Nephron (organoid): Measurements from ENCODE around the gene TST.

Source experiments
- H3K27ac Mint-ChIP-seq, 3 experiments: 2 replicates each; pipeline ENCODE4 v1.8.0; 2020; ENCODE audit warnings: mixed read lengths in 3 of 3, mild to moderate bottlenecking in 2 of 3, moderate library complexity in 1 of 3
- H3K27me3 Mint-ChIP-seq: 2 replicates; pipeline ENCODE4 v1.8.0; 2021; ENCODE audit warnings: low read depth, mild to moderate bottlenecking, moderate library complexity, mixed read lengths
- H3K36me3 Mint-ChIP-seq: 2 replicates; pipeline ENCODE4 v1.8.0; 2020; ENCODE audit warnings: low read depth, mixed read lengths
- H3K4me1 Mint-ChIP-seq: 2 replicates; pipeline ENCODE4 v1.8.0; 2020; ENCODE audit warnings: mixed read lengths
- H3K4me3 Mint-ChIP-seq, 3 experiments: 2 replicates each; pipeline ENCODE4 v1.8.0; 2020; ENCODE audit warnings: mild to moderate bottlenecking in 3 of 3, mixed read lengths in 3 of 3, moderate library complexity in 2 of 3
- H3K9me3 Mint-ChIP-seq: 2 replicates; pipeline ENCODE4 v1.8.0; 2020; ENCODE audit warnings: mixed read lengths
- CTCF ChIP-seq, 3 experiments: fragments of 200-600 bp; sonication (generic); IDR thresholded peaks; one replicate each; pipeline ENCODE4 v1.5.0; 2021; ENCODE audit warnings: antibody characterized with exemption in 3 of 3; ENCODE audit not compliant: unreplicated experiment in 3 of 3

TST gene

GRCh38 chr22:37064553-37064952, 45.3 kb upstream of the TST start:
- no peak for TF ChIP-seq CTCF (IDR thresholded peaks at IDR 0.05; ENCODE audit: unreplicated experiment in 3 of 3)
- Mint-ChIP-seq H3K9me3 (no peaks in the 10 kb centered on the region), H3K36me3 (no peaks in the 10 kb centered on the region), H3K27ac (no peak overlapping the region), H3K4me1 (no peaks in the 10 kb centered on the region), H3K4me3 (no peak overlapping the region), H3K27me3 (peaks cover 23% of the 10 kb centered on the region)

DNA sequence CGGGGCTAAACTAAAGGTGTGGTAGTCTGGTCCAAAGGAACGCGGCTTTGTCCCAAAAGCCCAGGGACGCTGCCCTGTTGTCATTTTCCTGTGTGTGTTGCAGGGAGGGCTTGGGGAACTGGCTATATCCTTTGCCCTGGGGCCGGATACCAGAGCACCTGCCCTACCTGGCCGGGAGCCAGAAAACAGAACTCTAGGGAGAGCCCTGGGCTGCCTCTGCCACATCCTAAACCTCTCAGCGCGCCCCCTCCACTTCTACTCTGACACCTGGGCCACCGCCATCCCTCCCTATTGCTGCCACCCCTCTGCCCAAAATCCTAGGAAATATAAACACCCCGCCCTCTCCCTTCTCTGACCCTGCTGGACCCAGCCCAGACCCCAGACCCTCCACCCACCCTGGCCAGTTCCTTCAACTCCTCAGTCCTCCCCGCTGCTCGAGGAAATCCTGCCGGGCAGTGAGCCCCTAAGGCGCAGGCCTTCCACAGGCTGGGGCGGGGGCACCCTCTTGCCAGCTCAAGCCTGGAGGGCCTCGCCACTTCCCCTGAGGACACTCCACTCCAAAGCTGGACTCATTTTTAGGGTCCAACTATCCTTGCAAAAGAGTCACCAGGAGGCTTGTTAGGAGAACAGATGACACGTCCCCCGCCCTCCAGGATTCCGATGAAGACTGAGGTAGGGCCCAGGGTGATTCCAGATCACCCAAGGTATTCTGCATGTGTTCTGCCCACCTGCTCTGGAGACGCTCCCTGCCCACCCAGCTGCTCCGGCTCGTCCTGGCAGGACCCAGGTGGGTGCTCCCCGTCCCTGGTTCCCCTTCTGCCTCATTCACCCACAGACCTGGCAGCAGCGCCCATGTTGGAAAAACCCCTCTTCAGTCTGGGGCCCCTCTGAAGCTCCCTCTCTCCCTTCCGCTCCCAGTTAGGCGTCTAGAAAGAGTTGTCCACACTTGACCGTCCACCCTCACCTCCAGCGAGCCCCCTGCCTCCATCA, 44.5 kb upstream of the TST start:
- no peak for TF ChIP-seq CTCF (IDR thresholded peaks at IDR 0.05; ENCODE audit: unreplicated experiment in 3 of 3)
- Mint-ChIP-seq H3K36me3 (no peaks in the 10 kb centered on the region), H3K4me1 (no peaks in the 10 kb centered on the region), H3K4me3 (no peak overlapping the region), H3K27me3 (peaks cover 20% of the 10 kb centered on the region), H3K9me3 (no peaks in the 10 kb centered on the region), H3K27ac (peak overlapping the region in 1 of 3 experiments; percentile 42)

- Mint-ChIP-seq H3K4me1 (no peaks in the 10 kb centered on the region), H3K9me3 (no peaks in the 10 kb centered on the region), H3K27ac (peak overlapping the region in 1 of 3 experiments; percentile 42), H3K27me3 (peaks cover 12% of the 10 kb centered on the region), H3K36me3 (peaks cover 1% of the 10 kb centered on the region), H3K4me3 (no peak overlapping the region)
- no peak for TF ChIP-seq CTCF (IDR thresholded peaks at IDR 0.05; ENCODE audit: unreplicated experiment in 3 of 3)
Measured at GRCh38 chr22:37062702-37063381, 43.6 kb upstream of the TST start.

DNA sequence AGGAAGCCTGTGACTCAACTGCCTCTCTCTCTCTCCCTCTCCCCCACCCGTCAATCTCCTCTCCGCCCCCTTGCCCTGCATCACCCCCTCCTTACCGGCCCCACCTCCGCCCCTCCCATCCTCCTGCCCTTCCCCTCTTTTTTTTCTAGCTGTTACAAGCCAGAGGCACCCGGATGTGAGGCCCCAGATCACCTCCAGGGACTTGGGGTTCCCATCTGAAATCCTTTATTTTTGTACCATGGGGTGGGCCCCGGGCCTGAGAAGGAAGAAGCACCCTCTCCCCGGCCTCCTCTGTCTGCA, 43.1 kb upstream of the TST start:
- TF ChIP-seq CTCF (IDR thresholded peaks at IDR 0.05; ENCODE audit: unreplicated experiment in 3 of 3): no peak
- H3K4me1 Mint-ChIP-seq: no peaks in the 10 kb centered on the region
- H3K27ac Mint-ChIP-seq: no peak overlapping the region
- peaks cover 7% of the 10 kb centered on the region for H3K27me3 Mint-ChIP-seq
- H3K36me3 Mint-ChIP-seq: peaks cover 4% of the 10 kb centered on the region
- no peaks in the 10 kb centered on the region for H3K9me3 Mint-ChIP-seq
- no peak overlapping the region for H3K4me3 Mint-ChIP-seq

DNA sequence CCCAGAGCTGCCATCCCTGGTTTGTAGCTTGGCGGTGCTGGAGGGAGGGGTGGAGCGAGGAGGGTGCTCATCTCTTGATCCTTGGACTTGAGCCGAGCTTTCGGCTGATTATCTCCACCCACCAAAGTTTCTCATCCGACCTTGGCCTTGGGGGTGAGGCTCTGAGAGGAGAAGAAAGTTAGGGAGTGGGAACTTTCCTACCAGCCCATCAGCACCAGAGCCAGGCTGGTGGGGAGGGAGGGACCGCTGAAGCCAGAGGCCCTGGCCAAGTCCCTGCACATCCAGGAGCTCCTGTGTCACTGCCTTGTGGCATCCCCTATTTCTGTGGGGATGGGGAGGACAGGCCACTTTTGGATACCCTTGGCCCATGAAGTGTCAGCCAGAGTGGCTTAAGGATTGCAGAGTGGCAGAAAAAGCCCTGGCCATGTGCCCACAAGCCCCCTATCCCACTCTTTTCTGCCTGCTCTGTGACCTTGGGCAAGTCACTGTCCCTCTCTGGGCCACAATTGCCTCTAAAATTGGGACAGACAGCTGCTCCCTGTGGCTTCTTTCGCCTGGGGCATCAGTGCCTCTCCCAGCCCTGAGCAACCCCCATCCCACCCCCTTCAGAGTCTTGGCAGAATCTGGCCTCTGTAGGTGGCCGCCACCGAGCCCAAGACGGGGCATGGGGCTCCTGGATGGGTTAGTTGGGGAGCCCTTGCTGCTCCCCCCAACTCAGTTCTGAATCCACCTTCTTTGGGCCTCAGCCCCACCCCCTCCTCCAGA, 42.5 kb upstream of the TST start:
- no peak for TF ChIP-seq CTCF (IDR thresholded peaks at IDR 0.05; ENCODE audit: unreplicated experiment in 3 of 3)
- H3K9me3 Mint-ChIP-seq: no peaks in the 10 kb centered on the region
- peaks cover 8% of the 10 kb centered on the region for H3K36me3 Mint-ChIP-seq
- H3K27me3 Mint-ChIP-seq: peaks cover 2% of the 10 kb centered on the region
- no peaks in the 10 kb centered on the region for H3K4me1 Mint-ChIP-seq
- H3K27ac Mint-ChIP-seq: no peak overlapping the region
- no peak overlapping the region for H3K4me3 Mint-ChIP-seq
